Measurements from ENCODE around the gene MED15. TPM values are rescaled to one million over a fixed set of nuclear protein-coding genes. Genes with fewer than 3 reads are reported as not detected.
"Not testable (repeated sequence)": the region's sequence is repeated elsewhere in the genome, so short reads cannot be mapped to it uniquely, and the experiment has no call there.

Gene MED15
- total RNA-seq, 1 donor = 44.2 TPM

DNA sequence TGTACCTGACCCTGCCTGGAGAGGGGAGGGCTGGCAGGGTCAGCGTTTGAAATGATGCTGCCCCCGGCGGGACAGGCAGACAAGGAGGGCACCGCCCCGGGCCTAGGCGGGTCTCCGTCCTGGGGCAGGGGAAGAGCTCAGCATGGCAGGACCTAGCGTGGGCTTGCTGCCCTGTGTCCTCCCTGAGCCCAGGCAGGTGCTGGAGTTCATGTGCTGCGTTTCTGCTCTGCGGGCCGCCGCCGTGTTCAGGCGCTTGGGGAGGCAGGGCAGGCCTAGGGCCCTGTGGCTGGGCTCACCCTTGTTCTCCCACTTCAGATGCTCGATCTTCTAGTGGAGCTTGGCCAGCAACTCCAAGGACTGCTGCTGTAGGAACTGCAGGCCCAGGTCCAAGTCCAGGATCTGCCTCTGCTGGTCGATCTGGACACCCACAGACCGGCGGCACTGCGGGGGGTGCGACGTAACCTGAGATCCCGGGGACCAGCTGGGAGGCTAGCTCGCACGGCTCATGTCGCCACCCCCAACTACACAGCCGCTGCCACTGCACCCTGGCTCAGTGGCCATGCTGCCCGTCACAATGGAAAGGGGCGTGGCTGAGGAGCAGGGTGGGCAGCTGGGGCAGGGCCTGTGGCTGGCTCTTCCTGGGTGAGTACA is 84.4 kb downstream of the MED15 start:
- H3K4me3 ChIP-seq (ENCODE audit: low read depth, low read length) = no peak overlapping the region
- DNase-seq (ENCODE audit: low read depth) = peak; percentile 16
- TF ChIP-seq, protein P1, sequence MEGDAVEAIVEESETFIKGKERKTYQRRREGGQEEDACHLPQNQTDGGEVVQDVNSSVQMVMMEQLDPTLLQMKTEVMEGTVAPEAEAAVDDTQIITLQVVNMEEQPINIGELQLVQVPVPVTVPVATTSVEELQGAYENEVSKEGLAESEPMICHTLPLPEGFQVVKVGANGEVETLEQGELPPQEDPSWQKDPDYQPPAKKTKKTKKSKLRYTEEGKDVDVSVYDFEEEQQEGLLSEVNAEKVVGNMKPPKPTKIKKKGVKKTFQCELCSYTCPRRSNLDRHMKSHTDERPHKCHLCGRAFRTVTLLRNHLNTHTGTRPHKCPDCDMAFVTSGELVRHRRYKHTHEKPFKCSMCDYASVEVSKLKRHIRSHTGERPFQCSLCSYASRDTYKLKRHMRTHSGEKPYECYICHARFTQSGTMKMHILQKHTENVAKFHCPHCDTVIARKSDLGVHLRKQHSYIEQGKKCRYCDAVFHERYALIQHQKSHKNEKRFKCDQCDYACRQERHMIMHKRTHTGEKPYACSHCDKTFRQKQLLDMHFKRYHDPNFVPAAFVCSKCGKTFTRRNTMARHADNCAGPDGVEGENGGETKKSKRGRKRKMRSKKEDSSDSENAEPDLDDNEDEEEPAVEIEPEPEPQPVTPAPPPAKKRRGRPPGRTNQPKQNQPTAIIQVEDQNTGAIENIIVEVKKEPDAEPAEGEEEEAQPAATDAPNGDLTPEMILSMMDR (IDR thresholded peaks at IDR 0.05; ENCODE audit: insufficient read depth, low read length) = no peak

DNA sequence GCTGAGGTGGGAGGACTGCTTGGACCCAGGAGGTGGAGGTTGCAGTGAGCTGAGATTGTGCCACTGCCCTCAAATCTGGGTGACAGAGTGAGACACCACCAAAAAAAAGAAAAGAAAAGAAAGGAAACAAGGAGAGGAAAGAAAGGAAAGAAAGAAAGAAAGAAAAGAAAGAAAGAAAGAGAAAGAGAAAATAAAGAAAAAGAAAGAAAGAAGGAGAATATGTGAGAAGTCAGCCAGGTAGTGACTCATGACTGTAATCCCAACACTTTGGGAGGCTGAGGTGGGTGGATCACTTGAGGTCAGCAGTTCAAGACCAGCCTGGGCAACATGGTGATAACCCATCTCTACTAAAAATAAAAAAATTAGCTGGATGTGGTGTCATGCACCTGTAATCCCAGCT is 86.6 kb downstream of the MED15 start:
- DNase-seq (ENCODE audit: low read depth) = not testable (repeated sequence)

DNA sequence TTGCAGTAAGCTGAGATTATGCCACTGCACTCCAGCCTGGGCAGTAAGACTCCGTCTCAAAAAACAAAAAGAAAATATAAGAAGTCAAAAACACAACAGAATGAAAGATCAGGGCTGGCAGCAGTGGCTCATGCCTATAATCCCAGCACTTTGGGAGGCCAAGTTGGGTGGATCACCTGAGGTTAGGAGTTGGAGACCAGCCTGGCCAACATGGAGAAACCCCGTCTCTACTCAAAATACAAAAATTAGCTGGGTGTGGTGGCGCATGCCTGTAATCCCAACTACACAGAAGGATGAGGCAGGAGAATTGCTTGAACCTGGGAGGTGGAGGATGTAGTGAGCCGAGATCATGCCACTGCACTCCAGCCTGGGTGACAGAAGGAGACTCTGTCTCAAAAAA is 87.1 kb downstream of the MED15 start:
- H3K4me3 ChIP-seq (ENCODE audit: low read depth, low read length); DNase-seq (ENCODE audit: low read depth): not testable (repeated sequence)

More for the DNA sequence above, 86.6 kb downstream of the MED15 start:
- not testable (repeated sequence) for H3K4me3 ChIP-seq (ENCODE audit: low read depth, low read length)

DNA sequence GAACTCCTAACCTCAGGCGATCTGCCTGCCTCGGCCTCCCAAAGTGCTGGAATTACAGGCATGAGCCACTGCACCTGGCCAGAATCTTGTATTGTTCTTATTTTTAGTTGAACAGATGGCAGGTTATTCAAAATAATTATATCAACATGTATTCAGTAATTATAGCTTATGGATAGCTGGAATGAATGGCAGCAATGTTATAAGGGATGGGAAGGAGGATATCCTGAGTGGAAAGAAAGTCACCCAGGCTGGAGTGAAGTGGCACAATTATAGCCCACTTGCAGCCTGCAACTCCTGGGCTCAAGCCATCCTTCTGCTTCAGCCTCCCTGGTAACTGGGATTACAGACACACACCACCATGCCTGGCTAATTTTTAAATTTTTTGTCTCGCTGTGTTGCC is 88.1 kb downstream of the MED15 start:
- no peak for DNase-seq (ENCODE audit: low read depth)
- TF ChIP-seq, protein P1 (IDR thresholded peaks at IDR 0.05; ENCODE audit: insufficient read depth, low read length) = no peak
- H3K4me3 ChIP-seq (ENCODE audit: low read depth, low read length) = no peak overlapping the region

DNA sequence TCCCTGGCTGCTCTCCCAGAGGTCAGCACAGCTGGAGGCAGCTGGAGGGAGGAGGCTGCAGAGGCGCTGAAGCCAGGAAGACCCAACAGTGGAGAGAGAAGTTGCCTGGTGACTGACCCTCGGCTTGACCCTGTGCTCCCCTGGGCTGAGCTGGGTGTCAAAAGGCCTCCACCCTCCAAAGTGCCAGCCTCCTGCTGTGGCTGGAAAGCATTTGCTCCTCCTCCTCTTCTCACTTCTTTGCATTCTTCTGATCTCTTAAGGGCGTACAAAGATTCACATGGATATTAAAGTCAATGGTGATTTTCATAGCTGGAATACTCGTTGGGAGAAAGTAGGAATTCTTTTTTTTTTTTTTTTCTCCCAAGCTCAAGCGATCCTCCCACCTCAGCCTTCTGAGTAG is 91.7 kb downstream of the MED15 start:
- H3K4me3 ChIP-seq (ENCODE audit: low read depth, low read length) = no peak overlapping the region
- TF ChIP-seq, protein P1 (IDR thresholded peaks at IDR 0.05; ENCODE audit: insufficient read depth, low read length) = no peak
- no peak for DNase-seq (ENCODE audit: low read depth)

DNA sequence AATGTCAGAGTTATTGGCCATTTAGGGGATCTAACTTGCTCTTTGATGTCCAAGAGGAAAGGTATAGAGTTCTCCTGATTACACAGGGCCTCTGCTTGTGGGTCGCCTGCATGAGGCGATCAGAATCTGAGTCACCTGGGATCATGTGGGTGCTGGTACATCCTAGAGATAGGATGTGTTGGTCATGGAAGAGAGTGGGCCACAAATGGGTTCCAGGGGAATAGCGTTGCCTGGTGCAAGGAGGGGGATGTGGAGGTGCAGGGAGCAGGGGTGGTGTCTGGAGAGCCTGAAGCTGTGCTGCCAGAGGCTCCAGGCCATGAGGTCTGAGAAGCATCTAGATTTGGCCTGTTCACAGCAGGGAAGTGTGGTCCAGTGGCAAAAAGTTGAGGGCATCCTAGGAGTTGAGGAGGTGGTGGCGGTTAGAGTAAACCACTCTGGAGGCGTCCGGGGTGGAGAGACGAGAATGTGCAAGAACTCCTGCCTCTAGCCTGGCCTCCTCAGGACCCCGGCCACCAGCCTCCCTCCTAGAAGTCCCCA is 92.8 kb downstream of the MED15 start:
- TF ChIP-seq, protein P1 (IDR thresholded peaks at IDR 0.05; ENCODE audit: insufficient read depth, low read length) = no peak
- no peak for DNase-seq (ENCODE audit: low read depth)
- no peak overlapping the region for H3K4me3 ChIP-seq (ENCODE audit: low read depth, low read length)

DNA sequence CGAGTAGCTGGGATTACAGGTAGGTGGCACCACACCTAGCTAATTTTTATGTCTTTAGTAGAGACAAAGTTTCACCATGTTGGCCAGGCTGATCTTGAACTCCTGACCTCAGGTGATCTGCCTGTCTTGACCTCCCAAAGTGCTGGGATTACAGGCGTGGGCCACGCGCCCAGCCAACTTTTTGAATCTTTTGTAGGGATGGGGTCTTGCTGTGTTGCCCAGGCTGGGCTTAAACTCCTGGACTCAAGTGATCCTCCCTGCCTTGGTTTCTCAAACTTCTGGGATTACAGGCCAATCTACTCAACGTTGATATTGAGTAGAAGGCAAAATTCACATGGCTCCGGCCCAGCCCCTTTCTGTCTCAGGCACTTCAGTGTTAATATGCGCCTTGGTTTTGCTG is 93.9 kb downstream of the MED15 start:
- no peak overlapping the region for H3K4me3 ChIP-seq (ENCODE audit: low read depth, low read length)
- TF ChIP-seq, protein P1 (IDR thresholded peaks at IDR 0.05; ENCODE audit: insufficient read depth, low read length) = no peak
- no peak for DNase-seq (ENCODE audit: low read depth)

DNA sequence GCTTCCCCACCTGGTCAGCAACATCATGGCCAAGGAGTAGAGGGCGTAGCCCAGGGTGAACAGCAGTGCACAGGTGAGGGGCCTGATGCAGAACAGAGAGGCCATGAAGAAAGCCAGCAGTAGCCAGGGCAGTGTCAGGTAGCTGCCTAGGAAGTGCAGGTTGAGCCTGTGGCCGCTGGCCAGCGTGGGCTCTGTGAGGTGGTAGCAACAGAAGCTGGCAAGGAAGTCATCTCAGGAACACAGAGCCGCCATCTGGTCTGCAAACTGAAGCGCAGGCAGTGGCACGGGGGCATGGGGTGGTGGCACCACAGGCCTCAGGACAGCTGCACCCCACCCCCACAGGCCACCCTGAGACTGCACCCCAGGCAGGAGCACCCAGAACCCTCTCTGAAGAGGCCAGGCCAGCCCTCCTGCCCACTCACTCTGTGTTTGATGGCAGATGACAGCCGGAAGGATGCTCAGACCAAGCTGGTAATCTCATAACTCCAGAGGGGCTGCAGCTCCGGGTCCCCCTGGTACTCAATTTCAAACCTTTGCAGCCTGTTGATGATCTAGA is 95.3 kb downstream of the MED15 start:
- DNase-seq (ENCODE audit: low read depth) = no peak
- TF ChIP-seq, protein P1 (IDR thresholded peaks at IDR 0.05; ENCODE audit: insufficient read depth, low read length) = no peak
- no peak overlapping the region for H3K4me3 ChIP-seq (ENCODE audit: low read depth, low read length)

All from fibroblast of the aortic adventitia (primary cell).